ENCODE data around the gene UTP11.

Gene UTP11

DNA sequence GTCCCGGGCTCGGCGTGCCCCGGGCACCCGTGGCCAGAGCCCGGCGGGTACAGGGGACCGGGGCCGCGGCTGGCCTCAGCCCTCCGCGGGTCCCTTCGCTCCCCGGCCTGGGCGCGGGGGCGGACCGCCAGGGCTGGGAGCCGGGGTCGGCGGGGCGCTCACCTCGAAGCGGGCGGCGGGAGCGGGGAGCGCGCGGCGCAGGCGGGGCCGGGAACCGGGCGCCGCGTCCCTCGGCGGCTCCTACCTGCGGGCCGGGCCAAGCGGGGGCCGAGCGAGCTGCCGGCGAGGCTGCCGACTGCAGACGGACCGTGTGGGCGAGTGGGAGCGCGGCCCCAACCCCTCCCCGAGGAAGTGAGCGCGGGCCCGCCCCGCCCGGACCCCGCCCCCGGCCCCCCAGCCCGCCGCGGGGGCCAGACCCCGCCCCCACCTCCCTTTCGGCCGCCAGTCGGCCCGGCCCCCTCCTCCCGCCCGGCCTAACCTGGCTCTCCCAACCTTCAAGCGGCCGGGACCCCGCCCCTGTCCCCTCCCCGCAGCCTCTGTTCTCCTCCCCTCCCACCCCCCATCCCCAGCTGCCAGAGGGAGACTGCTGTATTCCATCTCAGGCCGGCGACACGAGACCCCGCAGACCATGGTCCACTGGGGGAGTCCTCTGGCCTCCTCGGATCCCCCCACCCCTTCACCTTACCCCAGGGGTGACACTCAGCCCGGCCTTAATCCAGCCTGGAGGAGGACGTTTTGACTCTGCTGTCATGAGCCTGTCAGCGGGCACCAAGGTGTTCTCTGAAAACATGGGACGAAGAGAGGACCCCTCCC, 7.1 kb upstream of the UTP11 start, which contains the start of gene FHL3:
Gene FHL3 (minus strand): TSS at position 320 of the 813 bp plus-strand sequence. CDS start 6,102 bp downstream, outside the sequence.
- peak within 1 kb of the TSS; percentile 60; the same call in 1 of the 2 replicates for H3K27ac ChIP-seq
- TF ChIP-seq, protein P1, sequence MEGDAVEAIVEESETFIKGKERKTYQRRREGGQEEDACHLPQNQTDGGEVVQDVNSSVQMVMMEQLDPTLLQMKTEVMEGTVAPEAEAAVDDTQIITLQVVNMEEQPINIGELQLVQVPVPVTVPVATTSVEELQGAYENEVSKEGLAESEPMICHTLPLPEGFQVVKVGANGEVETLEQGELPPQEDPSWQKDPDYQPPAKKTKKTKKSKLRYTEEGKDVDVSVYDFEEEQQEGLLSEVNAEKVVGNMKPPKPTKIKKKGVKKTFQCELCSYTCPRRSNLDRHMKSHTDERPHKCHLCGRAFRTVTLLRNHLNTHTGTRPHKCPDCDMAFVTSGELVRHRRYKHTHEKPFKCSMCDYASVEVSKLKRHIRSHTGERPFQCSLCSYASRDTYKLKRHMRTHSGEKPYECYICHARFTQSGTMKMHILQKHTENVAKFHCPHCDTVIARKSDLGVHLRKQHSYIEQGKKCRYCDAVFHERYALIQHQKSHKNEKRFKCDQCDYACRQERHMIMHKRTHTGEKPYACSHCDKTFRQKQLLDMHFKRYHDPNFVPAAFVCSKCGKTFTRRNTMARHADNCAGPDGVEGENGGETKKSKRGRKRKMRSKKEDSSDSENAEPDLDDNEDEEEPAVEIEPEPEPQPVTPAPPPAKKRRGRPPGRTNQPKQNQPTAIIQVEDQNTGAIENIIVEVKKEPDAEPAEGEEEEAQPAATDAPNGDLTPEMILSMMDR (conservative IDR thresholded peaks at IDR 0.05), result no peak

DNA sequence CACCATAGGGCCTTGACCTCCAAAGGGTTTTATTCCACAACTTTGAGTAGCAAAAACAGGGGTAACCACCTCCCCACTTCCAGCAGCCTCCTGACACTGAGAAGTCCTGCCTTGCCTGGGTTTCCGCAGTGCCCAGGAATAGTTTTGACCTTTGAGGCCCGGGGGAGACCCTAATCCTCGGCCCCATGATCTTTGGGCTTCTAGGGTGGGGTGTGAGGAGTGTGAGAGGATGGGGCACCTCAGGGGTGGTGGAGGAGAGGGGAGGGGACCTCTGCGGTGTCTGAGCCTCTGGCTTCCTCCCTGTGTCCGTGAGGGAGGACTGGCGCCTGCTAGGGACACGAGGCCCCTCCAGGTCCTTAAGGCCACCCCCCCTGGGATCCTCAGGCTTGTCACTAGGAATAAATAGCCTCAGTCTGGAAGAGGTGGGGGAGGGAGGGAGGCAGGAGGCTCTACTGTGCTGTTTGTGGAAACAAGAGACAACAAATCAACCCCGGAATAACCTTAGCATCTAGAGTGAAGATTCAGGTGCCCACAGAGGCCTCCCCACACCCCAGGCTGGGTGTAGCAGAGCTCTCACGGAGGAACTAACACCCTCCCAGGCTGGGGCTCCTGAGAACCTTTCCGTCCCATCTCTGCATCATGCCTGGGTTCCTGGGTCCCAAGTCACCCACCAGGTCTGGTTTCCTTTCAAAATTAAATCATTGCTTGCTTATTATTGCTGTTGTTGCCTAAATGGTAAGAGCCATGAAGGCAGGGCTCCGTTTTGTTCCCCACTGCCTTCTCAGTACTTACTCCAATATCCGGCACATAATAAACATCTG, 6.3 kb upstream of the UTP11 start:
- TF ChIP-seq, protein P1 (conservative IDR thresholded peaks at IDR 0.05), result no peak
- no peak overlapping the region; the same call in 1 of the 2 replicates for H3K27ac ChIP-seq

DNA sequence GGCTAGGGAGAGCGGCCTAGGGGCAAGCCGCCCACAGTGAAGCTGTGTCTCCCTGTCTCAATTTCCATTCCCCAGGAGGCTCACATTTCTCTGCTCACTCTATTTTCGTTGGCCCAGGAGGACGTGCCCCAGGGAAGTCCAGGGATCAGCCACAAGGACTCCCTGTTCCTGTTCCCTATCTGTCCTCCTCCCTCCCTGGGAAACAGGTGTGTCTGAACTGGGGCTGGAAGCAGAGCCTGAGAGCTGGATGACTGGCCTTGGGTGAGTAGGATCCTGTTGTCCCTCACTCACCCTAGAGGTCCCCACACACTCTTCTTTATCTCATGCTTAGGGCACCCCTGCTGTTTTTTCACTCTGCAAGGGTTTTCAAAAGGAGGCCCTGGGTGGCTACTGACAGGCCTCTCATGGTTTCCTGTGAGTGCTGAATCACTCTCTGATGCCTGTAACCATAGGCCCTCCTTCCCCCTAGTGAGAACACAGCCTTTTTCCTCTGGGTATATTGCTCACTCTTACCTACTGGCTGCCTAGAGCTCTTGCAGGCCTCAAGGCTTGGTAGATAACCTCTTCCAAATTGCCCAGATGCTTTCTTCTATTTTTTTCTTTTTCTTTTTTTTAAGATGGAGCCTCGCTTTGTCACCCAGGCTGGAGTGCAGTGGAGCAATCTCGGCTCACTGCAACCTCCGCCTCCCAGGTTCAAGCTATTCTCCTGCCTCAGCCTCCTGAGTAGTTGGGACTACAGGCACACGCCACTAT, 3.3 kb upstream of the UTP11 start:
- H3K27ac ChIP-seq, result no peak overlapping the region
- TF ChIP-seq, protein P1 (conservative IDR thresholded peaks at IDR 0.05), result no peak

DNA sequence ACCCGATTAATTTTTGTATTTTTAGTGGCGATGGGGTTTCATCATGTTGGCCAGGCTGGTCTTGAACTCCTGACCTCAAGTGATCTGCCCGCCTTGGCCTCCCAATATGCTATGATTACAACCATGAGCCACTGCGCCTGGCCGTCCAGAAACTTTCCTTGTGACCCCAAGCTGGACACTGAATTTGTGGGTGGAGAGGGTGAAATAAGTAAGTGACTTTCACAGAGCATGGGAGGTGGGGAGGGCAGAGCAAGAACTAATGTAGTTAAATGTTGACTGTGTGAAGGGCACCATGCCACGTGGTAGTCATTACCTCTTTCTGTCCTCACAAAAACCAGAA, 2.7 kb upstream of the UTP11 start:
- no peak overlapping the region for H3K27ac ChIP-seq

DNA sequence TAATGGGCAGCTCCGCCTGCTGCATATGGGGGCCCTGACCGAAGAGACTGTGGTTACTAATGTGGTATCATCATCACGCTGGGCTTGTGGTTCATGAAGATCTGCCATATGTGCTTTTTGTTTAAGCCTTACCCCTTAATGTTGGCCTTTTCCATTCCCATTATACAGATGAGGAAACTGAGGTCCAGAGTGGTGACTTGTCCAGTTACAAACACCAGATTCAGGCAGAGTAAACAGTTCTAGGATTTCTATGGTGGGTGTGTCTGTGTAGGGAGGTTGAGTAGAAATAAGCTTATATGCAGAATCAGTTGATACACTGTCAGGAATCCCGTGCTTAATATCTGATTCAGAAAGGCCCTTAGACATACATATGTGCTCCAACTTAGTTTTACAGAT, 691 bp downstream of the UTP11 start:
- TF ChIP-seq, protein P1 (conservative IDR thresholded peaks at IDR 0.05), result no peak
- H3K27ac ChIP-seq, result peak overlapping the region; percentile 89

More for the DNA sequence above, 2.7 kb upstream of the UTP11 start:
- TF ChIP-seq, protein P1 (conservative IDR thresholded peaks at IDR 0.05), result no peak

DNA sequence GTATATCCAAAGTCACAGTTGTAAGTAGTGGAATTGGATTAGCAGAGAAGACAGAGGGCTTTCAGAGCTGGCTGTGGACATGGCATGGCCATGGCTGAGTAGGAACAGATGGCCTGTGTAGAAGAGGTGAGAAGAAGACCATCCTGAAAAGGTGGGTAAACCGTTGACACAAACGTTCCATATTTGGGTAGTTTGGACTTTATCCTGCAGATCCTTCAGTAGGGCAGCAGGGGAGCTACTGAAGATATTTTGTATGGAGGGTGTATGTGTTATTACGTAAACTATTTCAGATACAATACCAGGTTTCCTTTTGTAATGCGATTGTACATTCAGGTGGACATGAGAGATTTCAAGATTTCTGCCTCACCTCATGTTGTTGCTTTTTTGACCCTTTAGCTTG, 1.6 kb downstream of the UTP11 start:
- TF ChIP-seq, protein P1 (conservative IDR thresholded peaks at IDR 0.05), result no peak
- peak overlapping the region; percentile 89; the same call in 1 of the 2 replicates for H3K27ac ChIP-seq
